ENCODE measurements around the gene CLDN20.
"Not testable (repeated sequence)": the region's sequence is repeated elsewhere in the genome, so short reads cannot be mapped to it uniquely, and the experiment has no call there.

Gene CLDN20

GRCh38 chr6:155263373-155264063 lies at the start of gene CLDN20:
Gene CLDN20 (plus strand): TSS chr6:155264013. CDS start chr6:155275720, 11,707 bp downstream.
- DNase-seq: no peak

- no peak for DNase-seq
These were observed 47.9 kb upstream of the CLDN20 start for GRCh38 chr6:155215906-155216305.

GRCh38 chr6:155216312-155217046 lies 47.3 kb upstream of the CLDN20 start:
- no peak for DNase-seq

GRCh38 chr6:155218711-155219110 lies 45.1 kb upstream of the CLDN20 start:
- DNase-seq: not testable (repeated sequence)

GRCh38 chr6:155219299-155219698 lies 44.5 kb upstream of the CLDN20 start:
- no peak for DNase-seq

- DNase-seq: no peak
These were observed 43.9 kb upstream of the CLDN20 start for GRCh38 chr6:155219858-155220301.

GRCh38 chr6:155221086-155221485 lies 42.7 kb upstream of the CLDN20 start:
- DNase-seq: no peak

GRCh38 chr6:155222506-155222905 lies 41.3 kb upstream of the CLDN20 start:
- no peak for DNase-seq

- DNase-seq: no peak
These were observed 40.0 kb upstream of the CLDN20 start for GRCh38 chr6:155223646-155224451.

- DNase-seq: no peak
These were observed 39.2 kb upstream of the CLDN20 start for GRCh38 chr6:155224618-155225017.

- no peak for DNase-seq
These were observed 36.8 kb upstream of the CLDN20 start for GRCh38 chr6:155227046-155227445.

- no peak for DNase-seq
These were observed 35.2 kb upstream of the CLDN20 start for GRCh38 chr6:155228546-155229166.

- not testable (repeated sequence) for DNase-seq
These were observed 32.8 kb upstream of the CLDN20 start for GRCh38 chr6:155230975-155231374.

- DNase-seq: no peak
These were observed 31.0 kb upstream of the CLDN20 start for GRCh38 chr6:155232848-155233247.

- no peak for DNase-seq
These were observed 29.6 kb upstream of the CLDN20 start for GRCh38 chr6:155234167-155234566.

- no peak for DNase-seq
These were observed 29.1 kb upstream of the CLDN20 start for GRCh38 chr6:155234687-155235086.

GRCh38 chr6:155235087-155235486 lies 28.7 kb upstream of the CLDN20 start:
- DNase-seq: no peak

GRCh38 chr6:155237613-155238012 lies 26.2 kb upstream of the CLDN20 start:
- no peak for DNase-seq

GRCh38 chr6:155240905-155241600 lies 22.8 kb upstream of the CLDN20 start:
- no peak for DNase-seq

- DNase-seq: no peak
These were observed 21.8 kb upstream of the CLDN20 start for GRCh38 chr6:155241966-155242365.

GRCh38 chr6:155244434-155244833 lies 19.4 kb upstream of the CLDN20 start:
- DNase-seq: no peak

GRCh38 chr6:155245193-155245592 lies 18.6 kb upstream of the CLDN20 start:
- no peak for DNase-seq

All from DMS79 (cell line).